Measurements from ENCODE around the gene PRR3.

The PRR3 gene

GRCh38 chr6:30600451-30600961 is 43.4 kb downstream of the PRR3 start:
- ATAC-seq (ENCODE audit: low read depth) (no peak), DNase-seq (ENCODE audit: low spot score in 2 of 2) (no peak)
- peaks cover 28% of the 10 kb centered on the region for H3K36me3 Mint-ChIP-seq
- no peaks in the 10 kb centered on the region for H3K27me3 Mint-ChIP-seq
- H3K4me1 Mint-ChIP-seq, result peaks cover 7% of the 10 kb centered on the region
- H3K9me3 Mint-ChIP-seq, result no peaks in the 10 kb centered on the region
- no peak overlapping the region for H3K27ac Mint-ChIP-seq
- no peak overlapping the region for H3K4me3 Mint-ChIP-seq

- Mint-ChIP-seq H3K27me3 (no peaks in the 10 kb centered on the region), H3K27ac (no peak overlapping the region), H3K9me3 (no peaks in the 10 kb centered on the region), H3K4me3 (no peak overlapping the region), H3K4me1 (peaks cover 10% of the 10 kb centered on the region), H3K36me3 (peaks cover 34% of the 10 kb centered on the region)
- DNase-seq (ENCODE audit: low spot score in 2 of 2) (no peak), ATAC-seq (ENCODE audit: low read depth) (no peak)
These were observed 44.3 kb downstream of the PRR3 start for GRCh38 chr6:30601436-30601814.

GRCh38 chr6:30601815-30602641 is 44.9 kb downstream of the PRR3 start:
- H3K36me3 Mint-ChIP-seq, result peaks cover 38% of the 10 kb centered on the region
- no peak overlapping the region for H3K4me3 Mint-ChIP-seq
- H3K4me1 Mint-ChIP-seq, result peaks cover 10% of the 10 kb centered on the region
- DNase-seq (ENCODE audit: low spot score in 2 of 2) (no peak), ATAC-seq (ENCODE audit: low read depth) (no peak)
- no peaks in the 10 kb centered on the region for H3K9me3 Mint-ChIP-seq
- H3K27ac Mint-ChIP-seq, result no peak overlapping the region
- no peaks in the 10 kb centered on the region for H3K27me3 Mint-ChIP-seq

DNA sequence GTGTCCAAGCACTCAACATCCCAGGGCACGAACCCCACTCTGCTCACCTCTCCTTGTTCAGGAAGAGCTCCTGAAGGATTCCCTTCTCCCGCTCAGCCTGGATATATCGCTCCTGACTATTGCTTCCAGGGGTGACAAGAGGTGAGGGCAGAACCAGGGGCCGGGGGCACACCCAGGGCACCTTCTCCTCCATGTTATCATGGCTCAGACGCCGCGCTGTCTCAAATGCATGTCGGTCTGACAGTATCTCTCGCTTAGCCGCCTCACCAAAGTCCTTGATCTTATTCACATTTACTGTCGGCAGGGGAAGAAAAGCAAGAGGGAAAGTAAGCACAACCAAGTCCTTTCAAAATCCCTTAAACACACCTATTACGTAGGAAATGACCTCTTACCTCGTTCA is 46.9 kb downstream of the PRR3 start:
- Mint-ChIP-seq H3K36me3 (peaks cover 48% of the 10 kb centered on the region), H3K4me3 (no peak overlapping the region), H3K27ac (no peak overlapping the region), H3K4me1 (peaks cover 12% of the 10 kb centered on the region), H3K9me3 (no peaks in the 10 kb centered on the region), H3K27me3 (no peaks in the 10 kb centered on the region)
- no peak for DNase-seq (ENCODE audit: low spot score in 2 of 2)
- no peak for ATAC-seq (ENCODE audit: low read depth)

DNA sequence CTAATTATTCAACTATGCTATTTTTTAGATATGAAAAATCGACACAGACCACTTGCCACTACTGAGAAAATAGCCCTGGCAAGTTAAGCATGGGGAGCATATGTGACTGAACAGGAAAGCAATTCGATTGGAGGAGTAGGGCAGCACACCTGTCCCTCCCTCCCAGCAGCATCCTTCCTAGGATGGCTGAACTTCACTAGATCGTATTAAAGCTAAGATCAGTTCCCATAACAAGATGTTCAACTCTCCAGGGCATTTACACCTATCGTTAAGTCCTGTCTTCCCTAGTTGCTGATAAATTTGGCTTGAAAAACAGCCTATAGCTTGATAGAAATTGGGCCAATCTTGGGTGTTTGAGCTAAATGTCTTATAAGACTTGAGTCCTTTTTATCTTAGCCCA is 53.0 kb downstream of the PRR3 start:
- H3K4me3 Mint-ChIP-seq, result no peak overlapping the region
- H3K36me3 Mint-ChIP-seq, result peaks cover 29% of the 10 kb centered on the region
- peaks cover 47% of the 10 kb centered on the region for H3K4me1 Mint-ChIP-seq
- H3K27ac Mint-ChIP-seq, result peak overlapping the region; percentile 88
- ATAC-seq (ENCODE audit: low read depth) (no peak), DNase-seq (ENCODE audit: low spot score in 2 of 2) (no peak)
- no peaks in the 10 kb centered on the region for H3K27me3 Mint-ChIP-seq
- H3K9me3 Mint-ChIP-seq, result no peaks in the 10 kb centered on the region

DNA sequence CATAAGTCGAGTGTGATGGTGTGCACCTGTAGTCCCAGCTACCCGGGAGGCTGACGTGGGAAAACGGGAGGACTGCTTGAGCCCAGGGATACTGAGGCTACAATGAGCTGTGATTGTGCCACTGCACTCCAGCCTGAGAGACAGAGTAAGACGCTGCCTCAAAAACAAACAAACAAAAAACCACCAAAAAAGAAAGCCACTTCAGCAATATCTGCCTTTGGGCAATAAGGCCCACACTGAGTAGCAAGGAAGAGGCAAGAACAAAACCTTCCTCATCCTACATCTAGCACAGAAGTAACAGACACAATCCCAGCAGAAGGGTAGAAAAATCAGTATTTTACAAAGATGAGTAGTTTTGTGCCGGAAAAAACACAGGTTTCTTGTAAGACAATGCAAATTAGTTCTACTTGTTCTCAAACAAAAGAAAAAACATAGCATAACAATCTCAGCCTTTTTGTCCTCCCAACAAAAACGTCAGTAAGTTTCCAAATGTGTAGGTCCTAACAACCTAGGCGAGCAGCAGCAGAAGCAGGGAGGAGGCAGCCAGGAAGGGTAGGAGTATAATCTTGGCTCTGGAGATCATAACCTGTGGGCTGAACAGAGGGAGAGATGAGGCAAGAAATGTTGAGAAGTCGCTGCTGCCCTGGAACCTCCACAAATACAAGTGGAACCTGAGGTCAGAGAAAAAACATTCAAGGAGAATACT is 54.2 kb downstream of the PRR3 start:
- Mint-ChIP-seq H3K27ac (peak overlapping the region; percentile 88), H3K4me3 (no peak overlapping the region), H3K4me1 (peaks cover 45% of the 10 kb centered on the region), H3K9me3 (no peaks in the 10 kb centered on the region), H3K27me3 (no peaks in the 10 kb centered on the region), H3K36me3 (peaks cover 33% of the 10 kb centered on the region)
- no peak for ATAC-seq (ENCODE audit: low read depth)
- no peak for DNase-seq (ENCODE audit: low spot score in 2 of 2)

DNA sequence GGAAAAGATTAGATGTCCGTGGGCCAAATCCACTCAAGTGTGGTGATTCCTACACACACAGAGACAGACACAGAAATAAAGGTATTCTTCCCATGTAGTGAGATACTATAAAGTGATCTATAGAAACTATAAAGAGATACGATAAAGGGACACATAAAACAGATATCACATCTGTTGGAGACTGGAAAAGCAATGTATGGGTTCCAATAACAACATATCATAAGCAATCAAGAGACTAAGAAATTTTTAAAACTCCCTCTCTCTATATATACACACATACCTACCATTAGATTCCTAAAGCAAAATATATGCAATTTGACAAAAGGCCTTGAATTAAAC is 54.7 kb downstream of the PRR3 start:
- Mint-ChIP-seq H3K4me3 (no peak overlapping the region), H3K27ac (peak overlapping the region; percentile 88), H3K9me3 (no peaks in the 10 kb centered on the region), H3K36me3 (peaks cover 31% of the 10 kb centered on the region), H3K4me1 (peaks cover 44% of the 10 kb centered on the region), H3K27me3 (no peaks in the 10 kb centered on the region)
- ATAC-seq (ENCODE audit: low read depth), result no peak
- no peak for DNase-seq (ENCODE audit: low spot score in 2 of 2)

- Mint-ChIP-seq H3K4me1 (peaks cover 44% of the 10 kb centered on the region), H3K9me3 (no peaks in the 10 kb centered on the region), H3K27me3 (no peaks in the 10 kb centered on the region), H3K36me3 (peaks cover 34% of the 10 kb centered on the region), H3K4me3 (no peak overlapping the region), H3K27ac (peak overlapping the region; percentile 88)
- no peak for ATAC-seq (ENCODE audit: low read depth)
- no peak for DNase-seq (ENCODE audit: low spot score in 2 of 2)
These were observed 55.1 kb downstream of the PRR3 start for GRCh38 chr6:30612213-30612612.

DNA sequence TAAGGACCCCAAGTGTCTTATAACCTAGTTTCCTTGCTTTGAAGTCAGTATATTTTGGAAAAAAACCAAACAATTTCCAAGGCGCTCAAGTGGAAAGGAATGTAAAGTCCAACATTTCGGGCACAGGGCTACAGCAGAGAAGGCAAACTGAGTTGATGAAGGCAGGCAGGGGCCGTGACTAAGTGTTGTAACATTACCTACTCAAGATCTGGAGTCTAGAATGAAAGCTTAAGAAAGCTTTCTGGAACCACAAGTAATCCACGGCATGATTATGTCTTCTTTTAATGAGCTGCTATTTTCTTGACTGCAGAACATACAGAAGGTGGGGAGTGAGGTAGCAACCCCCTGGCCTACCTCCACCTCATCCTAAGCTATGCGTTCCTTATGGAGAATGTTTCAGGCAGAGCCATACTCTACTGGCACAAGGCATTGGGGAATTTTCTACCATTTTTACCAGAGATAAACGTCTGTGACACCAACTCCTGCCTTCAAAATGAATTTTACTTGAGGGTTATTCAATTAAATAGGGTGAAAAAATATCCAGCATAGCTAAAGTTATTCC is 55.7 kb downstream of the PRR3 start:
- H3K4me1 Mint-ChIP-seq, result peaks cover 41% of the 10 kb centered on the region
- H3K27ac Mint-ChIP-seq, result peak overlapping the region; percentile 100
- H3K36me3 Mint-ChIP-seq, result peaks cover 30% of the 10 kb centered on the region
- ATAC-seq (ENCODE audit: low read depth) (no peak), DNase-seq (ENCODE audit: low spot score in 2 of 2) (no peak)
- H3K9me3 Mint-ChIP-seq, result no peaks in the 10 kb centered on the region
- H3K4me3 Mint-ChIP-seq, result no peak overlapping the region
- no peaks in the 10 kb centered on the region for H3K27me3 Mint-ChIP-seq
